ENCODE data around the gene C1orf35.
A peak's percentile ranks its signal among the peaks of the same experiment; 100 is the strongest.

Gene C1orf35

DNA sequence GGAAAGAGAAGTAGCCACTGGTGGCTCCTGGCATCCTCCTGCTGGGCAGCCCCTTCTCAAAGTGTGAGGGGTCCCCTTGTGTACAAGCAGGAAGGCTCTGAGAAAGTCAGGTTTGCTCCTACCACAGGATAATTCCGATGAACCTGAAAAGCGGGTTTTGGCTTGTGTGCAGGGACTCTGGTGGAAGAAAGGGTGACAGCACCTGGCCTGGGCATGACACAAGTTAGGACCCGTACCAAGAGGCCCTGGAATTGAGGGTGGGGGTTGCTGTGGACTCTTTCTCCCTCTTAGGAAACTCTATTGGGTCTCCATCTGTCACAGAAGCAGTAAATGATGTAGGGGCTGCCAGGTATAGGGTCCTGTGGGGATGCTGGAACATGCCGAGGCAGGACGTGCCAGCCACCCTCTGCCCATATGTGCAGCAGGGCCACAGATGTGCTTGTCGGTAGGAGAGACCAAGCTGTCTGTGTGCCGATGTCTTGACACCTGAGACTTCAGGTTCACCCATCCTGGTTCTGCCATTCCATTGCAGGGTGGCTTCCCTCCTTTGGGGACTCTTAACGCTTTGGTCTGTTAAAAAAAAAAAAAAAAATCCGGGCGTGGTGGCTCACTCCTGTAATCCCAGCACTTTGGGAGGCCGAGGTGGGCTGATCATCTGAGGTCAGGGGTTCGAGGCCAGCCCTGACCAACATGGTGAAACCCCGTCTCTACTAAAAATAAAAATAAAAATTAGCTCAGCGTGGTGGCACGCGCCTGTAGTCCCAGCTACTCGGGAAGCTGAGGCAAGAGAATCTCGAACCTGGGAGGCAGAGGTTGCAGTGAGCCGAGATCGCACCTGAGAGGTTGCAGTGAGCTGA, 9.8 kb downstream of the C1orf35 start:
- DNase-seq = no peak

DNA sequence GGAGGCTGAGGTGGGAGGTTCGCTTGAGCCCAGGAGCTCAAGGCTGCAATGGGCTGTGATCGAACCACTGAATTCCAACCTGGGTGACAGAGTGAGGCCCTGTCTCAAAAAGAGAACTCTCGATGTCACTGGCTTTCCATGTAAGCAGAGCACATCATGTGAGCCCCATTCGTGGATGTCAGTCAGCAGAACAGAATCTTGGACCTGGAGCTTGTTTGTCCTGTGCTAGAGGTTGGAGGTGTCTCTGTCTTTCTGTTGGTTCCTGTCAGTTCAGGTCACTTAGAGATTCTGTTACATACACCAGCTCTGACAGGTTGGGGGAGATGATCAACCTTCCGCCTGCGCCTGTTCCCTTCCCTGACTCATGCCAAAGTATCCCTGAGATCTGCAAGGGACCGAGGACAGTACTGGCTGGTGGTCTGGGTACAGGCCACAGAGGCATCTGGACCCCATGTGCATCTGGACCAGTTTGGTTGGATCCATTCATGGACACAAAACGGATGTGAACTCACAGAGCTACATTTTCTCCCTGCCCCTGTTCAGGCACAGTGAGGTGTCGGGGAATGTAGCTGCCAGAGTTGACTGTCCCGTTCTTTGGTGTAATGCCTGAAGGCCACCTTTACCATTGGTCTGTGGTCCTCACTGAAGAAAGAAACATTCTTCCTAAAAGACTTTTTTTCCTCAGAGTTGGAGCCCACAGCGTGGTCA, 10.6 kb downstream of the C1orf35 start:
- DNase-seq = no peak

DNA sequence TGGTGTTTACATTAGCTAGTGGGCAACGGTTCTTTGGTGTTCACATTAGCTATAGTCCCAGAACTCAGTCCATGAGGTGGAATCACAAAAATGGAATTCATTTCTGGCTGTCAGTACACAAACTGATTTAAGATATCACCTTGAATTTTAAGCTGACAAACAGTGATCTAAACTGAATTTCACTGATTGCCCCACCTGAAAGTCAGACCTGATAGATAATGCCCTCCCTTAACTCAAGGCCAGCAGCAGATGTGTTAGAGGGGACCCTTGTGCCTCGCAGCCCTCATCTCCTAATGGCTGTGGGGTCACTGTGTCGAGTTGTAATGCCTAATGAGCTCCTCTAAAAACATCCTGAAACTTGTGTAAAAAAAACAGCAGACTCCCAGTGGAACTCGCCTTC, 12.0 kb downstream of the C1orf35 start:
- DNase-seq = no peak

DNA sequence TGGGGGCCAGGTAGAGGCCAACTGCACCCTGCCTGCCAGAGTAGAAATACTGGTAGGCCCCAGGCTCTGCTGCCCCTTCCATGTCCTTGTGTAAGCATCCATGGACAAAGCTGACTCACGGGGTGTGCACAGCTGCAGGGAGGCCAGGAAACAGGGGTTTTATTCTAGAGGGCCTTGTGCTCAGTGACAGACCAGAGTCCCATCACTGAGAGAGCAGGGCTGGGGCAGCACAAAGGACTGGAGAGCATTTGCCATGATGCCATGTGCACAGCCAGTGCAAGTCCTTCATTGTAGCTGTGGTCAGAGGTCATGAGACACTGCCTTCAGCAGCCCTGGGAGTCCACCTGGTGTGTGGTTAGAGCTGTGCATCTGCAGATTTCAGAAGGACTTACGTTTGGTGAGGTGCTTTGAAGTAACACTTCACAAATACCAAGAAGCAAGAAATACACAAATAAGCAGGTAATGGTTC, 12.5 kb downstream of the C1orf35 start:
- DNase-seq = no peak

DNA sequence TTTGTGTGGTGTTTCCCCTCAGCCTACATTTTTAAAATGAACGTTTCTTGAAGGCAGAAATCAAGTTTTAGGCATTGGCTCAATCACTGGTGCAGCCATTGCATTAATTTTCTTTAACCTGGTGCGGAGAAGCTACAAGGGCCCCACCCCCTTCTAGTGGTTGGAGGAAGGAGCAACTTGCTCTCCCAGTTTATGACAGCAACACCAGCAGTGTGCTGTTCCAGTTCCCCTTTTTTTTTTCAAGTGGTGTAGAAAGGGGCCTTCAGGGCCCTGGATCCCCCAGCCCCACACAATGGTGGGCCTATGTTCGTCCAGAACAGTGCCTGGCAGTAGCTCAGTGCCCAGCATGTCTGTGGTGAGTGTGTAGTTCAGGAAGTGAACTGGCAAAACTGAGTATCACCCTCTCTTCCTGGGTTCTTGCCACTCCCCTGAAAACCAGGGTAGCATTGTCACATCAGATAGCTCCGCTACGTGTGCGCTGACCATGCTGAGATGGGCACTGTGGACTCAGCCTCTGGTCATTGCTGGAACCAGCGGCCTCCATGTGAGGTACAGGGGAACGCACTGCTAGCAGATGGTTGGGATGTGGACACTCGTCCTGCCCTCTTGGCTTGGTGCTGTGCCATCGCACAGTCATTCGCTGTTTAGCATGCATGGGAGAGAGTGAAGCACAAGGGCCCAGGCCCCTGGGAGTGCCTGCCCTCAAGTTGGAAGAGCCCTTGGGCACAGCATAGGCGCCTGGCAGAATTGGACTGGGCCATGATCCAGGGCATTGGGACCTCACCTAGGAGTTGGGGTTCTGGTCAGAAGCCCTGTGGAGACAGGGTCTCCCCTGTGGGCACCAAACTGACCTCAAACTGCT, 13.4 kb downstream of the C1orf35 start:
- DNase-seq = no peak

DNA sequence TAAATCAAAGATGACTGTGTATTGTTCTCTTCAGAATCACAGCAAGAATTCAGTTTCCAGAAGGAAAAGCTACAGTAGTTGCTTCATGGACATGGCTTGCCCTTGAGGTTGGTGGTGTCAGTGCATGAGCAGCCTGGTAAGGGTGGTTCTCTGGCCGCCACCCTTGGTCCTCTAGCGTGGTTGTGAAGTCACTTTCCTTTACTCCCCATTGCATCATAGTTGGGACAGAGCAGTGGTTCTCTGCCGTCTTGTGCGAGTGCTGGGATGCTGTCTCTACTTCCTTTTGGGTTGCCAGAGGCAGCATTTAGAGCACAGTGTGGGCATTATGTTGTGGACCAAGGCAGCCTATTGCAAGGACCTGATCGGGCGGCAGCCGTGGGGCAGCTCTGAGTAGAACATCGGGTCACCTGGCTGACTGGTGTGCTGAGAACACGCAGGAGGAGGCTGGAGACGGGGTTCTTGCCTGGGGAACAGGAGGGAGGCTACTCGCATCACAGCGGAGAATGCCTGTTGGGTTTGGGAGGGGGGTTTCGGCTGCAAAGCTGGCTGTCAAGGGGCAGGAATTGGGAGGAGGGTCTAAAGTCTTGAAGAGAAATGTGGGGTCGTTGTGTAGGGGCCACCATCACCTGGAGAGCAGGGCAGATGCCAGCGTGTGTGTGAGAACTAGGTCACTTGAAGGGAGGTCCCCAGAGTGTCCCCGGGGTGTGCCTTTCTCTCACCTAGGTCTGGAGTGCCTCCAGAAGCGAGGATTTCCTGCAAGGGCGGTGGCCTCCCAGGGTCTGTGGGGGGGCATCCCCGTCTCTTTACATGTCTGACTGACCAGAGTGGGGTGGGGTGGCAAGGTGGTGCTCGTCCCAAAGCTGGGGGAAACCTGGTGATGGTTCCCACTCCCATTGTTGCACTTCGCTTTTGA, 14.3 kb downstream of the C1orf35 start:
- no peak for DNase-seq

DNA sequence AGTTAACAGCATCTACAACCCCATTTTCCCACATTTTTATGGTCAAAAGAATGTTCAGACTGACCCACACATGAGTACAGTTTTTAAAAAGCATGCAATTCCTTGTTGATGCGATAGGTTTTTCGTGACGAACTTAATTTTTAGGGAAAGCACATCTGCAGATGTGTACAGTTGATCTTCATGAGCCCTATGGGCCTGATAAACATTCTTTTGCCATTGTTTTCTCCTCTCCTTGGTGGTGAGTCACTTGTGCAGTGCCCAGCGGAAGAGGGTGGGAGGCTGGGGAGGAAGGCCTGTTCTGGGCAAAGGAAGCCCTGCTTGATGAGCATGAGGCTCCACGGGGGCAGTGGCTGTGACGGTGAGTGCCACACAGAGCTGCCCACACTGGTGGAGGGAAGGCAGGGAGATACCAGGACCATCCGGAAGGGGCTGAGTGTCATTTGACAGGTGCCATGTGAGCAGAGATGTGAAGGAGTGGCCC, 15.3 kb downstream of the C1orf35 start:
- no peak for DNase-seq

DNA sequence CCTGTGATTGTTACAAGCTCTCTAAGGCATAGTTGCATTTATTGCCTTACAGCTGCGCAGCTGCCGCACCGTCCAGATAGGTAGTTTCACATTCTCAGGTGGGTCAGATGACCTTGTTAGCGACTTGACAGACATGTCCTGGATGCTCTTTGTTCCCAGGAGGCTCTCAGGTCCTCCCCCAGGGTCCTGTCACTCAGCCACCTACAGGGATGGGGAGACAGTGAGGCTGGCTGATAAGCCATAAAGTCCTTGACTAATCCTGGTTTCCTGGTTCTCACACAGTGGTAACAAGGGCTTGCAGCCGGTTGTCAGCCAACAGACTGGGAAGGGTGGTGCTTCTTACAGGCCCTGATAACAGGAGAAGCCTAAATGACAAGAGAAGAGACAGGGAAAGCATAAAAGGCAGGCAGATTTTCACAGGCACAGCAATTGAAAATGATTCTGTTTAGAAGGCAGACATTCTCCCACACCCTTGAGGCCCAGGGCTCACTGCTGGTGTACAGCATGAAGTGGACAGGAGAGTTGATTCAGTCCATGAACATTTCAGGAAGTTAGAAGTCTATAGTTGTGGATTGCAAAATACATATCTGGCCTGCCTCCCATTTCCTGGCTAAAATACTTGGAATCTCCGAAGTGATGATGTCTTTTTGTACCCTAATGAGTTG, 17.7 kb downstream of the C1orf35 start:
- no peak for DNase-seq

DNA sequence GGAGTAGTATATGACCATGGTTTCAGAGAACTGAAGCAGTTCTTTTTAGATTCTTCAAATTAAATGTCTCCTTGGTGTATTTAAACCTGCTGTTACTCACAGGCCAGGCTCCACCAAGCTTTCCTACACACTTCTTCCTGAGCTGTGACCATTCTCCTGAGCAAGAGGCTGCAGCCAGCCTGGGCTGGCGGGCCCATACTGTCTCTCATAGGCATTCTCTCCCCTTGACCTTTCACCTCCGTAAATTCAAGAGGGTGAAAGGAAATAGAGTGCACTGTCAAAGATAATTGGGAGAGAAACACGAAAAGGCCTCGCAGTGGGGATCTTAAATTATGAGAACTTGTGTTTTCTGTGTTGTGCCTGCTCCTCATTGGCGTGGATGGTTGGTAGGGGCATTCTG, 18.3 kb downstream of the C1orf35 start:
- DNase-seq = no peak

DNA sequence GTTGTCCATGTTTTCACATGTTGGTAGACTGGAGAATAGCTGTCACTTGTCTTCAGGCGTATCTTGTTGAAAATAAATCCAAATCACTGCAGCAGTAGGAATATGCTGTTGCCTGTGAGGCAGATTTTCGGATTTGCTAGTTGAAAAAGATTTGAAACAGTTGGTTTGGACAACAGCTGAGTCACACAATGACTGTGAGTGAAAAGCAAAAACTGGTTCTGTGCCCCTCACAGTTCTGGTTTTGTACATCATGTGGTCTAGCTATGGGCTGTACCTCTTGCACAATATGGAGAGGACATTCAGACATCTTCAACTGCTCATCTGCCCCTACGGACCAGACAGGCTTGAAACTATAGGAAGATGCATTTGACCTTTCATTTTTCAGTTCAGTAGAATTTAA, 18.8 kb downstream of the C1orf35 start:
- DNase-seq = no peak

DNA sequence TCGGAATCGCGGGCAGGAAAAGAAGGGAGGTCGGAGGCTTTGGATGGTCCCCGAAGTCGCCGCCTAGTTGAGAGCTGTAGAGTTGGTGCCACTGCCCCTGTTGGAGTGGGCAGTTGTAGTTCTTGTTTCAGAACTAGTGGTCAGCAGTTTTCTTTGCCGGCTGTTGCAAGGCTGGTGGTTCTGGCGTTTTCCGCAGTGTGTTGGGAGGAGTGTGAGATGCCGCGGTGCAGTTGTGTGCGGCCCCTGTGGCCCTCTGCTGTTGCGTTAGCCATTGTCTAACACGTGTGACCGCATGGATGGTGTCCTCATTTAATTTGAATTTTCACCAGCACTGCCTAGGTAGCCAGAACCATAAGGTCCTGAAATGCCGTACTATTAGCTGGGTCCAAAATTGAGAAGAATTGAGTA, 19.2 kb downstream of the C1orf35 start:
- no peak for DNase-seq

DNA sequence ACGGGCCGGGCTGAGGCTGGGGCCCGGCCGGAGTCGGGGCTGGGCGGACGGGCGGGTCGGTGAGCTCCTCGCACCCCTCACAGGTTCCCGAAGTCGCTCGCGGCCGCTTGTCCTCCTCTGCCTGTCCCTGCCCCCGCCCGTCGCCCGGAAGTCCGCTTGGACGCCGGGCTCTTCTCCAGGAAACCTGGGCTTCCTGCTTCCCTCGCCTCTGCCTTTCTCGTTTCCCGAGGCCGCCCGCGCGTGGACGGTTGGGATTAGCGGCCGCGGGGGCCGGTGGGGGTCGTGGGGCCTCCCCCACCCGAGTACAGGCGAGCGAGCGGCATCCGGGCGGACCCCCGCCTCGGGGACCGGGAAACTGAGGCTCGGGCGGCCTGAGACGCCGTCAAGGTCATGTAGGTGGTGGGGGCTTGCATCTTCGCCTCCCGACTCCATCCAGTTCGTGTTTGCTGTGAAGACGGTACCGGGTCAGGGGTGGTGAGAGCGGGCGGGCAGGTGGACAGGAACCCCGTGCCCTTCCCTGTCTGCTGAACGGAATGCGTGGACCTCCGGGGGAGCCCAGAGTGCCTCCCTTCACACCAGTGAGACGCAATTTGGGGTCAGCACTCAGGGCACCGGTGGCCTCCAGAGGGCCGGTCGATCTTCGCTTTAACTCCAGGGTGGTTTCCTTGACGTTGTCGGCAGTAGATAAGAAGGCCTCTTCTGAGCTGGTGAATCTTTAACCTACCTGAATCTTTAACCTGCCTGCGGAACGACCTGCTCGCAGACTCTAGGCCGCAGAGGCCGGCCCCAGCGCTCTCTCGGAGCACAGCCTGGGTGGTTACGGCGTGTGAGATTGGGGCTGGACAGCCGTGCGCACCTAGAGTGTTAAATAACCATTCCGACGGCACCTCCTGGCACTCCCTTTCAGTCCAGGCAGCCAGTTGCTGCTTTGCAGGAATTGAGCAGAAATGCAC, 19.9 kb downstream of the C1orf35 start:
- no peak for DNase-seq

DNA sequence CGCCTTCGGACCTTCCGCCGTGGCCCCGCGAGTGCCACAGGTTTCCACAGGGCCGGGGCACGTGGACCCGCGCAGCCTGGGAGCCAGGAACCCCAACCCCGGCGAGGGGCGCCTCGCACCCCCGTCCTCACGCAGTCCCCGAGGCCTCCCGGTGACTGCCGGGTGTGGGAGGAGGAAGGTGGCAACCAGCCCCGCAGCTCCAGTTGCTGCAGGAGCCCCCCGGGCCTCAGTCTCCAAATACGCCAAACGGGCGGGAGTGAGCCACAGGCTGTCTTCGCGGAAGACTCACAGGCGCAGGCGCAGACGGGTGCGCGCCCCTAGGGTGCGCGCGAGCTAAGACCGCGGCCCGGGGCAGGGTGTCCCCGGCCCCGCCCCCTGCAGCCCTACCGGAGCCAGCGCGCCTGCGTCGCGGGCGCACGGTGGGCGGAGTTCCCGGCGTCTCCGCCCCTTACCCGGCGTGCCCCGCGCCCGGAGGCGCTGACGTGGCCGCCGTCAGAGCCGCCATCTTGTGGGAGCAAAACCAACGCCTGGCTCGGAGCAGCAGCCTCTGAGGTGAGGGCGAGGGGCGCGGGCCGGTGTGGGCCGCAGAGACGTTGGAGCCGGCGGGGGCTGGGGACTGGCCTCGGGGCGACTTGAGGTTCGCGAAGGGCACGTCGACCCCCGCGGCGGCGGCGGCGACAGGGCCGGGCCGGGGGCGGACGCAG, 20.8 kb downstream of the C1orf35 start, which contains the start of gene ARF1:
ARF1 (plus strand) TSS at position 495 of the 704 bp plus-strand sequence. CDS start 14,407 bp downstream, outside the sequence.
- DNase-seq = peak; percentile 62

DNA sequence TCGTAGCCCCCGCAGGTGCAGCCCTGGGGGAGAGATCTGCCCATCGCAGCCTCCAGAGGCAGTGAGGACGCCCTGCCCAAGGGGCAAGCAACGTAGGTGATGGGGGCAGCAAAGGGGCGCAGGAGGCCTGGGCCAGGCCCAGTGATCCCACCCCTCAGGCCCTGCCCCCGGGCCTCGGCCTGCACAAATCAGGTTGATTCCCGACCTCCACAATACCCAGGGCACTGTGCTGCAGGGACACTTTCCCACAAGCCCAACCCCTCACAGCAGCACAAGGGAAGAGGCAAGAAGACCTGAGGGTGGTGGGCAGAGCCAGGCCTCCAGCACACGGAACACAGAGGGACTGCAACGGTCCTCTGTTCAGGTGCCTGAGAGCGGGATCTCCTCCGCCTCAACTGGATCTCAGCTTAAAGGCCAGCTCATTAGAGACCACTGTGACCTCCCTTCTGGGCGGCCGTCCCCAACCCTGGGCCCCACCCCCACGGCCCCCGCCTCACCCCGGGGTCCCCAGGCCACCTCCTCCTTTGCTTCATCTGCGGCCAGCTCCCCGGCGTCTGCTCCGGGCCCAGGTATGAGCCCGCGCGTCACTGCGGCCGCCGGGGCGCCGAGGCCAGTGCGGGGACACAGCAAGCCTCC, 21.4 kb downstream of the C1orf35 start:
- no peak for DNase-seq

DNA sequence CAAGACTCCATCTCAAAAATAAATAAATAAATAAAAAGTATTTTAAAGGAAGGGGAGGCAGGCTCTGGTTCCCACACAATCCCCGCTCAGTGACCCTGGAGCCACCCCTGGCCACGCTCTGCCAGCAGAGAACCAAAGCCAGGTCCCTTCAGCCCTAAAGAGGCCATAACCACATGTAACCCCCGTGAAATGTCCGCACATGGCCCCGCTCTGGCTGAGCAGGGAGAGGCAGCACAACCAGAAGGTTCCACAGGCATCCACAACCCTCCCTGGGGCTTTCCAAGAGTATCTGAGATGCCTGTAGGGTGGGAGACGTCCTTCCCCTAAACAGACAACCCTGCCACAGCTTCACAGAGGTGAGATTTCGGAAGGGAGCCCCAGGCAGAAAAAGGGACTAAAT, 22.0 kb downstream of the C1orf35 start:
- no peak for DNase-seq

DNA sequence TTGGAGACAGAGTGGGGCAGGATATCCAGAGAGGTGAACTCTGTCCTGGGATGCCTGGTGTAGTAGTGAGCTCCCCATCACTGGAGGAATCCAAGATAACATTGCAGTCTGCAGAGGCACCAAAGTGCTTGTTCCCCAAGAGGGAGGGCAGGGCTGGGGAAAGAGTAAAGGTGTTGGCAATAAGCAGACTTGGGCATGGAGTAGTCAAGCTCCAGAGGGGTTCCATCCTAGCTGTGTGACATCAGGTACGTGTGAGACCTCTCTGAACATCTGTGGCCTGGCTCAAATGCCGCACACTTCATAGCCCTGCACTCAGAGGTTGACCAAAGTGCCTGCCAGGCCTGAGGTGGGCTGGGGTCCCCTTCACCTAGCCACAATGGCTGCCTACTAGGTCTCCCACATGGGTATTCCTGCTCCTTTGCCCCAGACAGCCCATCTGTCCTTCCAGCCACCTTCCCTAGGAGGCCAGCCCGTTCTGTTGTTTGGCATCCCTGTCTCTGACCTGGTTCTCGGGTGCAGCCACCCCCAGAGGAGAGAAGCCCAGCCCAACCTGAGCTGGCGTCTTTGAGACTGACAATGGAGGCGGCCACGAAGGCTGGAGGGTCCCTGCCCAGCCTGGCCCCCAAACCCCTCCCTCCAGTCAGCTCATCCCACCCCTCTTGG, 23.4 kb downstream of the C1orf35 start:
- no peak for DNase-seq

DNA sequence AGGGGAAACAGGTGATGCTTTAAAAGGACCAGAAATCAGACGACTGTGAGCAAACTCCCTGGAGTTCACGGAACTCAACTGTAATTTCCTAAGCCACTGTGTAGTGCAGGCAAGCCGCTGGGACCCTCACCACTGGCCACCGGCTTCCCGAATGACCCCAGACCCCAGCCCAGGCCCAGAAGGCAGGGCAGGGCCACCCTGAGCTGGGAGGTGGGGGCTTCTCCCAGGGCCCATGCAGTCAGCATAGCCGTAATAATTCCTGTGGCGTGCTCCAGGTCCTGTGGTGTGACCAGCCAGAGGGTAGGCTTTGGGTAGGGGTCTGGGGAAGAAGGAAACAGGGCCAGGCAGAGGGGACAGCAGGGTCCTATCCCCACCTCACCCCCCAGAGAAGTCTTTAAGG, 24.1 kb downstream of the C1orf35 start:
- no peak for DNase-seq
